NCI-H69 (cell line): ENCODE results near the gene PHF21A.
A peak's percentile ranks its signal among the peaks of the same experiment; 100 is the strongest.

ENCODE experiments used
- DNase-seq: peaks from one replicate; lab custom pipeline; 2025; lab: John Stamatoyannopoulos, UW

Gene PHF21A

DNA sequence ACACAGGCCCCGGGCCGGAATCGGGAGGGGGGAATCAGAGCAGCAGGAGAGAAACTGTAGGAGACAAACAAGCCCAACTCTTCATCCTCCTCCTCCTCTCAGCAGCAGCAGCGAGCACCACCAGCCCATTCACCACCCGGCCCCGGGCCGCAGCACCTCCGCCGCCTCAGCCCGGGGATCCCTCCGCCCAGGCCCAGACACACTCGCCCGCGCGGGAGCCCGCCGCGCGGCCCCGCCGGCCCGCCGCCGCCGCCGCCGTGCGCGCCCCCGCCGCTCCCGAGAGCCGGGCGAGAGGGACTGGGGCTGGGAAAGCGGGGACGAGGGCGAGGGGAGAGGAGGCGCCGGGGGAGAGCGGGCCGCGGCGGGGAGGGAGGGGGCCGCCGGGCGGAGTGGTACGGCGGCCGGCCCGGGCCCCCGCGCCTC, at the start of gene PHF21A:
Gene PHF21A (minus strand): TSS at position 154 of the 423 bp plus-strand sequence. CDS start 37,235 bp downstream, outside the sequence.
- DNase-seq: peak; percentile 98

DNA sequence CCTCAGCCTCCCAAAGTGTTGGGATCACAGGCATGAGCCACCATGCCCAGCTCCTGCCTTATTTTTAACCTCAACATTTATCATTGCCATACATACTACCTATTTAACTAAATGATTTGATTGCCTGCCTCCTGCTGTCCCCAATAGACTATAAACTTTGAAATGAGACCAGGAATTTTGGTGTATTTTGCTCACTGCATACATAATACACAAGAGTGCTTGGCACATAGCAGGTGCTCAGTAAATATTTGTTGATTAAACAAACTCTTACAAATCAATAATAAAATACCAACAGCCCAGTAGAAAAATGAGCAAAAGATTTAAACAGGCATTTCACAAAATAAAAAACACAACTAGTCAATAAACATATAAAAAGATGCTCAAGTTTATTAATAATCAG, 49.5 kb upstream of the PHF21A start:
- DNase-seq: no peak

DNA sequence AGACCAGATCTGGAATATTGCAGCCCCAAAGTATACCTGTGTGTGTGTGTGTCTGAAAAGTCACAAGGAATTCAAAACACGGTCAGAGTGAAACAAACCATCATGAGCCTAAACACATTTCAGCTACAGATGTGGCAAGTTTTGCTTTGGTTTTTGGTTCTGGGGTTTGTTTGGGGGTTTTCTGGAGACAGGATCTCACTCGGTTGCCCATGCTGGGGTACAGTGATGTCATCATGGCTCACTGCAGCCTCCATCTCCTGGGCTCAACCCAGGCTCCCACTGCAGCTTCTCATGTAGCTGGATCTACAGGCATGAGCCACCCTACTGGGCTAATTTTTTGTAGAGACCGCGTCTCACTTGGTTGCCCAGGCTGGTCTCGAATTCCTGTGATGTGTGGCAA, 41.4 kb upstream of the PHF21A start:
- DNase-seq: no peak

DNA sequence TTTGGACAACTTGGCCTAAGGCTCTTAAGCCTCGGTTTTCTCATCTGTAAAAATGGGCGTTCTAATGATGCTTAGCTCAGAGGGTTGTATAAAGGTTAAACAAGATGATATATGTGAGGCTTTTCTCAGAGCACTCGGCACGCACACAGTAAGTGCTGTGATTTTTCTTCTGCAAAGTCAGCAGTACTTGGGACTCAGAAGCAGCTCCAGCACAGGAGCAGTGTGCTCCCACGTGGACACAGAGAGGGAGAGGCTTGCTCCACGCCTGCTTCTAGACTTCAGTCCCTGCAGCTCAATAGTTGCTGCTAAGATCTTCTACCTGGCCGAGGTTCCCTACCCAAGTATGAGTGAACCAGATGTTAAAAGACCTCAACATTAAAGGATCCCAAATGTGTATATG, 39.9 kb upstream of the PHF21A start:
- no peak for DNase-seq

DNA sequence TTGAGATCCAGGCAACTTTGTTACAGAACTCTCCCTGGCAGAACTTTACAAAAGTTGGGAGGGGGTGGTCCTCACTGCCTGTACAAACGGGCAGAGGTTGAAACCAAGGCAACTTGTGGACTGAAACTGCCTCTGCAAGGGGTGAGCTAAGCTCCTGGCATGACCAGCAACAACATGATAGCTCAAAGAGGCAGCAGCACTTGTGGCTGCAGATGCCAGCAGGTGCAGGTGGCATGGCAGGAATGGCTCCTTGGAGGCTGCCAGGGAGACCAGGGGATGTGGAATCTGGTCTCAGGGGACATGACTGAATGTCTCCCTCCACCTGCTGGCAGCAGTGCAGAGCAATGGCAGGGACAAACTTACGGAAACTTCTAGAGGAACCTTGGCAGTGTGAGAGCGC, 38.8 kb upstream of the PHF21A start:
- peak; percentile 14 for DNase-seq

DNA sequence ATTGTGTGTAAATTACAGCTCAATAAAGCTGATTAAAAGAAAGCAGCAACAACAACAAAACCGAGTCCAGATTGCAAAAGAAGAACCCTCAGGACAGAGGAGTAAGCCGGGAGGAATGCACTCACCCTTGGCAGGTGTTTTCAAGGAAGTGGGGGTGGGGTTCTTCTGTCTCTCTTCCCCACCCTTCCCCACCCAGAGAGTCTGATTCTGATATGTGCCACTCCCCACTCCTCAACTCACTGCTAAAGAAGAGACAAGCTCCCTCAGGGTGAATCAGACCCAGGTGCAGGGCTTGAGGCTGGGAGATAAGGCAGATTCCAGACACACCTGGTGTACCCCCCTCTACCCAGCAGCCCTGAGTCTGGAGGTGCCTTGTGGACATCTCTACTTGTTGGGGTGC, 38.4 kb upstream of the PHF21A start:
- no peak for DNase-seq

DNA sequence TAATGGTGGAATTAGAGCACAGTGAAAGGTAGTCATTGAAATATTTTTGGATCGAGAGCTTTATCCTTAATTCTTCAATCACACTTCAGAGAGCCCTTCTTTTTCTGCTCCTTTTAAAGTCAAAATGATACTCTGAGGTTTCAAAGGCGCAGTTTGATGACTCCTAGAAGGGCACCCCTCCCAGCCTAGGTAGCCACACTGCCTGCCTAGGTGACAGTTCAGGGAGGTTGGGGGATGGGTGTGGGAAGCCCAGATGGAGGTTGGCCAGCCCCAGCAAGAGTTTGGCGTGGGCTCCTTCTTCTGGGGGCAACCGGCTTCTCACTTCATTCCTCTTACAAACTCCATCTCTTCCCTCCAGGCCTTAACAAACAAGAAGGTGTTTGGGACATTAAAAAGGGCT, 28.6 kb upstream of the PHF21A start:
- no peak for DNase-seq

DNA sequence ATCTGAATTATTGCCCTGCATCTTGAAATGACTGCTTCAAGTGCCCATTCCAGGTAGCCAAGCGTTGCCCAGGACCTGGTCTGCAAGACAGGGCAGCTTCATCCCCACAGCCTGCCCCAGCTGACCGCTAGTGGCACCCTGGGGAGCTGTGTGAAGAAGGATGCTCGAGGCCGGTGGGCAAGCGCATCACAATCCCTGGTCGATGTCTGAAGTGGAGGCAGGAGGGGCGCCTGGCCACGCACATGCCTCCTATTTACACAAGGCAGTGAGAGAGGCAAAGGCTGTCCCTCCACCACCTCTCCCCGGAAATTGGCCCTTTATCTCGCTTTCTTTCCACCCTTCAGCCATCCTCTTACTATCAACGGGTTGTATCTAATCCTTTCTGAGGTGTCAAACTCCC, 28.1 kb upstream of the PHF21A start:
- DNase-seq: peak; percentile 31

DNA sequence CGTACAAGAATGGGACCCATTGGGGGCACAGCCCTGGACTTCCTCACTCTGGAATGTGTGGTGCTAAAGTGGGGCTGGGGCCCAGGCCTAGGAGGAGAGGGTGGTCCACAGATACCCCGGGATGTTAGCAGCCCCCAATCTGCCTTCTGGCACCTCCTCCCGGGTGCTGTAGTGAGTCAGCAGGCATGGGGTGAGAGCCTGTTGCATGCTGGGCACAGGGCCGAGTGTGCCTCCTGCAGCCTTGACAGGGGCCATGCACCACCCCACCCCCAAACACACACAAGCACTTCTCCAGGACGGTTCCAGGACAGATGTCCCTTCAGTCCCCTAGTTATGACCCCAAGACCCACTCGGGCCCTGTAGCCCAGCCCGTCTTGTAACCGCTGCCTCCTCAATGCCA, 23.5 kb upstream of the PHF21A start:
- no peak for DNase-seq

DNA sequence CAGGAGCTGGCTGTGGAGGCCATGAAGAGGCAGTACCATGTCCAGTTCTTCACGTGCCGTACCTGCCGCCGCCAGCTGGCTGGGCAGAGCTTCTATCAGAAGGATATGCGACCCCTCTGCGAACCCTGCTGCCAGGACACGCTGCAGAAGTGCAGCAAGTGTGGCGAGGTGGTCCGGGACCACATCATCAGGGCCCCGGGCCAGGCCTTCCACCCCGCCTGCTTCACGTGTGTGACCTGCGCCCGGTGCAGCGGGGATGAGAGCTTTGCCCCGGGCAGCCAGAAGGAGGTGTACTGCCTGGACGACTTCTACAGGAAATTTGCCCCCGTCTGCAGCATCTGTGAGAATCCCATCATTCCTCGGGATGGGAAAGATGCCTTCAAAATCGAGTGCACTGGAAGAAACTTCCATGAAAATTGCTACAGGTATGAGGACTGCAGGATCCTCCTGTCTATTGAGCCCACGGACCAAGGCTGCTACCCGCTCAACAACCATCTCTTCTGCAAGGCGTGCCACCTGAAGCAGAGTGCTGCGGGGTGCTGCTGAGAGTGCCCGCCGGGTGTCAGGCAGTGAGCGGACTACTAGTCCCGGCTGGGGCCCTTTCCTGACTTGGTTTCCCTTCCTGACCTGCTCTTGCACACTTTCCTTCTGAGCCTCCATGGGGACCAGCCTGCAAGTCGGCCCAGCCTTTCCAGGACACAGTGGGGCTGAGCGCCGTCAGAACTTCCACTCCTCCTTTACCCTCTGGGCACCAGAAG, 22.0 kb upstream of the PHF21A start:
- no peak for DNase-seq

DNA sequence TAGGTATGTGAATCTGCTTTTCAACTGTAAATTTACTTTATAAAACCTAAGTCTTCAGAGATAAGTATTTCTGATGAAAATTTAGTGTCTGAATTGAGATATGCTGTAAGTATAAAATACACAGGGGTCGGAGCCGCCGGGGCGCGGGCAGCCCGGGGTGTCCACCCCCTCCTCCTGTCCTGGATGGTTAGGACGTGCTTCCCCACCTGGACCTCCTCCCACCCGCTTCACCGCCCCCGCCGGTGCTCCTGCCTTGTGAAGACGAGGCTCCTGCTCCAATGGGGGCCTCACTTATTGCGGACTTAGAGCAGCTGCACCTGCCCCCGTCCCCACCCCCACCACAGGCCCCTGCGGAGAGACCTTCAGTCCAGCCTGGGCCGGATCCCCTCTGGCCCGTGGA, 21.3 kb upstream of the PHF21A start:
- DNase-seq: no peak

DNA sequence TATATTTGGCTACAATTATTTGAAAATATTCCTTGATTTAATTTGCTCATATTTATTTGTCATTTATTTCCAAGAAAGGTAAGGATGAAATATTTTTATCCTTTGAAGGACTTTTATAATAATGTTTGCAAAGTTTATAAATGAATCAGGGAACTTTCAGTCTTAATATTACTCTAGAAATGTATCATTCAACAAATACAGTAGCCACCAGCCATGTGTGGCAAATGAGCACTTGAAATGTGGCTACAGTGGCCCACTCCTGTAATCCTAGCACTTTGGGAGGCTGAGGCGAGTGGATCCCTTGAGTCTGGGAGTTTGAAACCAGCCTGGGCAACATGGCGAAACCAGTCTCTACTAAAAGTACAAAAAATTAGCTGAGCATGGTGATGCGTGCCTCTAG, 20.3 kb upstream of the PHF21A start:
- no peak for DNase-seq

DNA sequence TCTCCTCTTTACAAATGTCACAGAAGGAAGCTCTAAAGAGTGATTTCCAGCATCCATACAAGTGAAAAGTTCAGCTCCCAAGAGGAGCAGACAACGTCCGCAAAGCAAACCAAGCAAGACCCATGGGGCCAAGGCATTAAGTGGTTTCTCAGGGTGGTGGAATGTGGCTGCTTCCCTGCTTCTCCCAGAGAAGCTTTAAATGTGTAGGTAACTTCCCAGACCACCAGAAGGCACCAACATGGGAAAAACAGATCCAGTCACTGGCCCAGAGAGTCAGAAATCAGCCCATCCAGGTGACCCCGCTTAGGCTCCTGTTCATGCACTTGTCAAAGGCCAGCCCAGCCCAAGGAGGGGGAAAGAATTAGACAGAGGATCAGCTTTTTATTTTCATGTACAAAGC, 13.3 kb upstream of the PHF21A start:
- DNase-seq: no peak

DNA sequence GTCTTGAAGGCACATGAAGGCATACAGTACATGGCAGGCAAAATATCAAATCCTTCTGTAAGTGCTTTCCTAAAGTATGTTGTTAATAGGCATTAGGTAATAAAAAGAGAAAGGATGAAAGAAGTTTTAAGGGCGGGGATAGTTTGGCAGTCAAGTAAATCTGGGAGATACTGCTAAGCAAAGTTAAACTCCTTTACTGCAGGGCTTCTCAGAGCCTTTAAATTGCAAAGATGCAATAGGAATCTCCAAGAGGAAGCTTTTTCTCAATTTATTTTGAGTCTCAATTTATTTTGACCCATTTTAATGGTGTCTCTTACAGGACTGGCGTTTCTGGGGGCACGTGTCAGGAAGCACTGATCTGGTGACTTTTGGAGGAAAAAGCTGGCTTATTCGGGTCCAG, 12.8 kb upstream of the PHF21A start:
- DNase-seq: no peak

DNA sequence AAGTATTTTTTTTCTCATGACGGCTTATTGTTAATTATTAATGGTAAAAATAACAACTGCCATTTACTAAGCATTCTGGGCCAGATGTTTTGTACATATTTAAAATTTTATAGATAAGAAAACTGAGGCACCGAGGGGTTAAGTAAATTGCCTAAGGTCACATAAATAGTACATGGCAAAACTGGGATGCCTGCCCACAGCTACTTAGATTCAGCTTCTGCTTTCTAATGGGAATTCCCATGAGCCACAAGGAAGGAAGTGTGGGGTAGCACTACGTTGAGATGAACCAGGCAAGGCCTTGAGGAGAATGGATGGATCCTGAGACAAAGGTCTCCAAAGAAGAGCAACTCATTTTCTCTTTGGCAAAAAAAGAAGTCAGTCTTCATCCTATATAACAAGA, 11.9 kb upstream of the PHF21A start:
- no peak for DNase-seq

DNA sequence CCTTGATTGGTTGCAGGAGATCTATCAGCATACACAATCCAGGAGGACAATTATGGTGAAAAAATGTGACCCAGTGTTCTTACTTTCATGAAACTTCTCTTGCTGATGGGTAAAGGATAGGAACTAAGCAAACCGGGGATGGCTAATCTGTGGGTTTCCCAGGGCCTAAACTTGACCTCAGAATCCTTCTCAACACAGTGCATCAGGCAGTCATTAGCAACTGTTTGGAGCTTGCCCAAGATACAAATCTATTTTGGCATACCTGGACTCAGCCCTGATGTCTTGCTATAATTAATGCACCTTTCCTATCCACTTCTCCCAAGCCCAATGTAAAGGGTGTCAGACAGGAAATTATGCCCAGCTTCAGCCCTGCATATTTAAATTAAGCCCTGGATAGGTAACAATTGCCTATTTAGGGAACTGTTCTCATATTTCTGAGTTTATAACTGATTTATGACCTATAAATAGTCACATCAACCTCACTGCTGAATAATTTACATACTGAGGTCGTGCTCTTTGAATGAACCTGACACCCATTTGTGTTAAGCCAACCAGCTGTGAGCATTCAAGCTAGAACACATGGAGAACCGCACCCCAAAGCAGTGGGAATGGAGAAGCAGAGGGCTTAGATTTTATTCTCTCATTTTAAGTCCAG, 9.2 kb upstream of the PHF21A start:
- DNase-seq: peak; percentile 63

DNA sequence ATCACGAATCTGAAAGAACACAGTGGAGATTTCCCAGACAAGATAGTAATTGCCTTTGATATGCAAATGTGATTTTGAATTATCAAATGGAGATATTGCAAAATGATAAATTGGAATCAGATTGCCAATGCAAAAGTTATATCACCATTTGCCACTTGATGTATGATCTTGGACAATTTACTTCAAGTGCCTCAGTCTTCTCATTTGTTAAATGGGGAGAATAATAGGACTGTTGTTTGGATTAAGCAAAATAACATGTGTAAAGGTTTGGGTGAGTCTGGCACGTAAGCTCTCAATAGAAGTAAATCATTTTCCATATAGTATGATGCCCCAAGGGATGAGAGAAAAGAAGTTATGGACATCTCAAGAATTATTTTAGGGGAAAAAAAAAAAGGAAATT, 7.9 kb upstream of the PHF21A start:
- DNase-seq: no peak

DNA sequence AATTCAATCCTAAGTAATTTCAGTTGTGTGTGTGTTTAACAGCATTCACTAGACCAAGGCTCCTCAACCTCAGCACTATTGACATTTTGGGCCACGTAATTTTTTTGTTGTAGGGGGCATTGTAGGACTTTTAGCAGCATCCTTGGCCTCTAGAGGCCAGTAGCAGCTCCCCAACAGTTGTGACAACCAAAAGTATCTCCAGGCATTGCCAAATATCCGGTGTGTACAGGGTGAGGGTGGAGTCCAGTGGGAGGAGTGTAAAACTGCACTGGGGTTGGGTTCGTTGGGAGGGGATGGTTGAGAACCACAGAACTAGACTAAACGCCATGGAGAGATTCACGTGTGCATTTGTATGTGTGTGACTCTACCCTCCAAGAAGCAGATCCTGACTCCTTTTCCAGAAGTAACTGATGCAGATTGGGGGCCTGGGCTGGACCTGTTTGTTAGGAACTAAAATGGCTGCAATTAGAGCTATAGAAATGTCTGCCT, 5.9 kb upstream of the PHF21A start:
- DNase-seq: peak; percentile 79

DNA sequence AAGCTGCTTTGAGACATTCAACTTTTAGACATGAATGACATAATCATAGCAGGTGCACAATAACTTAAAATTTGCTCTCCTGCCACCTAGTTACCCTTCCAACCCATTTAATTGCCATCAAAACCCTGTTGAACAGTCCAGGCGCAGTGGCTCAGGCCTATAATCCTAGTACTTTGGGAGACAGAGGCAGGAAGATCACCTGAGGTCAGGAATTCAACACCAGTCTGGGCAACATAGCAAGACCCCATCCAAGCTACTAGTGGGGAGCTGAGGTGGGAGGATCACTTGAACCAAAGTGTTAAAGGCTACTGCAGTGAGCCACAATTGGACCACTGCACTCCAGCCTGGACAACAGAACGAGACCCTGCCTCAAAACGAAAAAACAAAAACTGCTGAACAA, 4.0 kb upstream of the PHF21A start:
- no peak for DNase-seq

DNA sequence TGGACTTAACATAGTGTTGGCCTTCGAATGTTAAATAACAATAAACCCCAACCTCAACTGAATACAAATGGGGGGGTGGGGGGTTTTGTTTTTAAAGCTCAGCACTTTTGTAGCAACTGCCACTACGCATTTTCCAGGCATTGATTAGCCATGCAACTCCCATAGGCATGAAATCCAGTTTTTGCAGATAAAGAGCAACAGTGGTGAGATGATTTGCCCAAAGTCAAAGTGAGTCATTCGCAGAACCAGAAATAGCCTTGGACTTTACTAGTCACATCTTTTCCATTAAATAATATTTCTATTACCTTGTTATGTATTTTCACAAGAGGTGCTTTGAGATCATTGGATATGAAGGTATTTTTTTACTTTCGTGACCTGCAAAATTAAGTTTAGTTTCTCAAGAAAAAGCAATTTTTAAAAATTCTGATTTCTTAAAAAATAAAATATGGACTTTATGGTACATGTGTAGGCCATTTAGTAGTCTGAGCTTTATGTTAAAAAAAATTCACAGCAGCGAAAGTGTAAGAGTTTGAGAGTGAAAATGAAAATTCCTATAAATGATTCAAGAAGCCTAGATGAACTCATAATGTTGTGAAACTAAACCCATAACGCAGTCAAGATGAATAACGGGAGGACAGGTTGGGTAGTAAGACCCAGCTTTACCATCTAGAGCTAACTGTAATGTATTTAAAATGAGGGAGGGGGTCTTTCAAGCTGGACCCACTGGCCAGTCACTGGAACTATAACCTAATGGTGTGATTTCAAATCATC, 1.9 kb upstream of the PHF21A start:
- DNase-seq: no peak

DNA sequence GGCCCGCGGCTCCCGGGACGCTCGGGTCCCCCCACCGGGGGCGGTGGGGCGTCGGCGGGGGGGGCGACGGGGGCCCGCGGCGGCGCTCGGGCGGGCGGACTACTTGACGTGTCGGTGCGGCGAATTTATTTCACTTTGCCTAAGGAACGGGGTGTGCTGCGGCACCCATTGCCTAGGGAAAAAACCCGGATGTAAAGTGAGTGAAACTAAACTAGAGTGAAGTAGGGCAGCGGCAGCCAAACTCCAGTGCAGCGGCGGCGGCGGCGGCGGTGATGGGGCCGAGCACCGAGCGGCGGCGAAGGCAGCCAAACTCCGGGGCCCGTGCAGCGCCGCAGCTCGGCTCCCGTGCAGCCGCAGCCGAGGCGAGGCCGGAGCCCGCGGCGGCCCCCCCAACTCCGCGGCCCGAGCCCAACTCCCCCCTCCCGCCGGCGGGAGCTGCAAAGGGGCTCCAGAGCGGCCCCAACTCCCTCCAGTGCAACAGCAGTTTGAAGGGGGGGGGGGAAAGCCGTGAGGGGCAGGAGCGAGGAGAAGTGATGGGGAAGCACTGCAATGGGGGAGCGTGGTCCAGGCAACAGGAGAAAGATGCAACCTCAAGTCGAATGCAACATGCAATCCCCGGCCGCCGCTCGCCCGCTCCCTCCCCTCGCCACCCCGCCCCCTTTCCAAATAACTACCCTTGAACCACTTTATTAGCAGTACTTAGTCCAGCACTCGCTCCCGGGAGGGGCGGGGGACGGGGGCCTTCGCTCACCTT, 647 bp upstream of the PHF21A start:
- peak; percentile 98 for DNase-seq
